Stimulated activated CD8-positive, alpha-beta memory T cell treated with anti-CD3 and anti-CD28 coated beads, Interleukin-15, amount 100 ng/mL, for 1 hour (primary cell): ENCODE results near the gene PTPRJ.

Experiments used
- DNase-seq: peaks from one replicate; pipeline ENCODE4 v3.0.0-alpha.2; 2020; ENCODE audit warnings: low read depth

The PTPRJ gene

GRCh38 chr11:48040830-48041444 is 60.6 kb downstream of the PTPRJ start:
- DNase-seq = no peak

- DNase-seq = no peak
Measured at GRCh38 chr11:48041877-48042695, 61.7 kb downstream of the PTPRJ start.

GRCh38 chr11:48043111-48043990 is 63.0 kb downstream of the PTPRJ start:
- no peak for DNase-seq

- DNase-seq = no peak
Measured at GRCh38 chr11:48043991-48044512, 63.7 kb downstream of the PTPRJ start.

- no peak for DNase-seq
Measured at GRCh38 chr11:48044577-48044976, 64.2 kb downstream of the PTPRJ start.

- no peak for DNase-seq
Measured at GRCh38 chr11:48045536-48045935, 65.2 kb downstream of the PTPRJ start.

GRCh38 chr11:48047616-48048015 is 67.3 kb downstream of the PTPRJ start:
- no peak for DNase-seq

- DNase-seq = no peak
Measured at GRCh38 chr11:48049036-48049435, 68.7 kb downstream of the PTPRJ start.

GRCh38 chr11:48050304-48050703 is 69.9 kb downstream of the PTPRJ start:
- no peak for DNase-seq

GRCh38 chr11:48051217-48051830 is 71.0 kb downstream of the PTPRJ start:
- no peak for DNase-seq

GRCh38 chr11:48052183-48053044 is 72.1 kb downstream of the PTPRJ start:
- no peak for DNase-seq

GRCh38 chr11:48054994-48055291 is 74.6 kb downstream of the PTPRJ start:
- no peak for DNase-seq

GRCh38 chr11:48055292-48056132 is 75.2 kb downstream of the PTPRJ start:
- DNase-seq = no peak

GRCh38 chr11:48056325-48057183 is 76.2 kb downstream of the PTPRJ start:
- no peak for DNase-seq

GRCh38 chr11:48058064-48058463 is 77.7 kb downstream of the PTPRJ start:
- no peak for DNase-seq

- no peak for DNase-seq
Measured at GRCh38 chr11:48058788-48059187, 78.4 kb downstream of the PTPRJ start.

GRCh38 chr11:48062649-48063048 is 82.3 kb downstream of the PTPRJ start:
- DNase-seq = no peak

- DNase-seq = no peak
Measured at GRCh38 chr11:48063424-48063978, 83.1 kb downstream of the PTPRJ start.

- no peak for DNase-seq
Measured at GRCh38 chr11:48064306-48064705, 83.9 kb downstream of the PTPRJ start.
